Stimulated activated CD8-positive, alpha-beta memory T cell treated with anti-CD3 and anti-CD28 coated beads, Interleukin-7, amount 100 ng/mL, for 48 hours (primary cell): ENCODE results near the gene SIGLEC9.
"Not testable (repeated sequence)": the region's sequence is repeated elsewhere in the genome, so short reads cannot be mapped to it uniquely, and the experiment has no call there.

ENCODE experiments used
- DNase-seq, 2 donors: peaks; one replicate each; pipeline ENCODE4 v3.0.0-alpha.2; 2020; ENCODE audit warnings: low read depth in 1 of 2; ENCODE audit errors: extremely low read depth in 1 of 2

The SIGLEC9 gene

DNA sequence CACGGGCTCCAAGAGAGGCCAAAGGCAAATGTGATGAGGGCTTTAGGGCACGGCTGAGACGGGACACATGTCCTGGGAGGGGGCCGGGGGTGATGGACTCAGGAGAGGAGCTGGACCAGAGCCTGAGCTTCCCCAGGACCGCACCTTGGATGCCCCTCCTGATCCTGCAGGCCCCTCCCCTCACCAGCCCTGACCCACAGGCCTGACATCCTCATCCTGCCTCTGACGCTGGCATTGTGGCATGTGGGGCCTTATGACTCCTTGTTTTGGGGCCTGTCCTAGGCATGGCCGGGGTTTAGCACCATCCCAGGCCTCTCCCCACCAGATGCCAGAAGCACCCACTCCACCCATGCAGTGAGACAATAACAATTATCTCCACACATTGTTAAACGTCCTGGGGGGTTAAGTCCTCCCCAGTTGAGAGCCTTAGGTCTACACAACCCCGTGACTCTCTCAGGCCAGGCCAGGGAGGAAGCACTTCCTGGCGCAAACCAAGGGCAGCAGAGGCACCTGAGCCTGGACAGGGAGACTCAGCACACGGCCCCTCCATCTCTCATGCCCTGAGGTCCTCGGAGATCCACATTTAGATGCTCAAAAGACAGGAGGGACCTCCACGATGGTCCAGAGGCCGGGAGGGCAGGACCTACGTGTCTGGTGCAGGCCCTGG lies 18.2 kb downstream of the SIGLEC9 start:
- DNase-seq: not testable (repeated sequence)

DNA sequence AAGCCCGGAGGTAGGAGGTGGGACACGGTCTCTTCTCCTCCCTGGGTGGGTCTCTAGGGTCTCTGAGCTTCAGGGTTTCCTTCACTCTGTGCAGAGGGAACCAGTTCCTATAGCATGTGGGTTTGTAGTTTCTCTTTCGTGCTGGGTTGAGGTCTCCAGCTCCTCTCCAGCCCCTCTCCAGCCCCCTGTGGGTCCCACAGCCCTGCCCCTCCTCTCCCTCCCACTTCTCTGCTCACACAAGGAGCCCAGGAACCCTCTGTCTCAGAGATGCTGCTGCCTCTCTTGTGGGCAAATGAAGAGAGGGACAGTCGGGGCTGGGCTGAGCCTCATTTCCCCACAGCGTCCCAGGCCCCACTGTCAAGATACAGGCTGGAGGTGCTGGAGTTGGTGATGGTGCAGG lies 18.8 kb downstream of the SIGLEC9 start:
- no peak for DNase-seq

DNA sequence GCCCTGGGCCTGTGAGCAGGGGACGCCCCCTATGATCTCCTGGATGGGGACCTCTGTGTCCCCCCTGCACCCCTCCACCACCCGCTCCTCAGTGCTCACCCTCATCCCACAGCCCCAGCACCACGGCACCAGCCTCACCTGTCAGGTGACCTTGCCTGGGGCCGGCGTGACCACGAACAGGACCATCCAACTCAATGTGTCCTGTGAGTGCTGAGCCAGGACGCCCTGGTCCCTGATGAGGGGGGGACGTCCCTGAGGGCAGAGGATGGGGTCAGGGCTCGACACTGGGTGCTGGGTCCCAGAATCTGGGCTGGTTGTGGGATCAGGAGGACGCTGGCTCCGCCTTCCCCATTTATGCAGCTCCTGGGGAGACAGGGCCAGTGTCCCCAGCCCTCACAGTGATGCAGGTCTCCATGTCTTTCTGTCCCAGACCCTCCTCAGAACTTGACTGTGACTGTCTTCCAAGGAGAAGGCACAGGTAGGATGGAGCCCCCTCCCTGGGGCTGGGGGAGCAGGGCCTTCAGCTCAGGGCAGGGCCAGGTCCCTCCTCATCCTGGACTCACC lies 19.9 kb downstream of the SIGLEC9 start:
- DNase-seq: no peak

DNA sequence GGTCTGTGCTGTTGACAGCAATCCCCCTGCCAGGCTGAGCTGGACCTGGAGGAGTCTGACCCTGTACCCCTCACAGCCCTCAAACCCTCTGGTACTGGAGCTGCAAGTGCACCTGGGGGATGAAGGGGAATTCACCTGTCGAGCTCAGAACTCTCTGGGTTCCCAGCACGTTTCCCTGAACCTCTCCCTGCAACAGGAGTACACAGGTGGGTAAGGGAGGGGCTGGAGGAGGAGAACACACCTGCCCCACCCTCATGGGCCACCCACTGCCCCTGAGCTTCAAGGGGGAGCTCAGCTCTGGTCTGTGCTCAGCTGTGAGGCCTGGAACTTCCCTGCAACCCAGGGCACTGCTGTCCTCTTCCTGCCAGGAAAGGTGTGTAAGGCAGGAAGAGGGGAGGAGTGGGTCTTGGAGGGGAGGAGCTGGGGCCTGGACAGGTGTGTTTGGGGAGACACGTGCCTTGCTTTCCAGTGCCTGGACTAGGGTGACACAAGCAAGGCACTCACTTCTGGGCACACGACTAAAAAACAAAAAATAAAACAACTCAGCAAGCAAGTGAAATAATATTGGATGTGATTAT lies 21.3 kb downstream of the SIGLEC9 start:
- DNase-seq: no peak

DNA sequence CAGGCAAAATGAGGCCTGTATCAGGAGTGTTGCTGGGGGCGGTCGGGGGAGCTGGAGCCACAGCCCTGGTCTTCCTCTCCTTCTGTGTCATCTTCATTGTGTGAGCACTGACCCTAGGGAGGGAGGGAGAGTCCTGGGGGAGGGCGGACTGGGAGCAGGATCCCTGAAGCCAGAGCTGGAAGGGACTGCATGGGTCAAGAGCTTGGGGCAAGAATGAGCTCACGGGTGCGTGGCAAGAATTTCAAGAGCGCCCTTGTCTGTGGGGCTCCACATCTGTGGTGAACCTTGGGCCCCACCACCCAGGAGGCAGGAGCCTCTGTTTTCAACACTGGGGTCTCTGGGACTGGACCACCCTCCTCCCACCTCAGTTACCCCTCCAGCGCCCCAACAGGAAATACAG lies 22.0 kb downstream of the SIGLEC9 start:
- DNase-seq: no peak

DNA sequence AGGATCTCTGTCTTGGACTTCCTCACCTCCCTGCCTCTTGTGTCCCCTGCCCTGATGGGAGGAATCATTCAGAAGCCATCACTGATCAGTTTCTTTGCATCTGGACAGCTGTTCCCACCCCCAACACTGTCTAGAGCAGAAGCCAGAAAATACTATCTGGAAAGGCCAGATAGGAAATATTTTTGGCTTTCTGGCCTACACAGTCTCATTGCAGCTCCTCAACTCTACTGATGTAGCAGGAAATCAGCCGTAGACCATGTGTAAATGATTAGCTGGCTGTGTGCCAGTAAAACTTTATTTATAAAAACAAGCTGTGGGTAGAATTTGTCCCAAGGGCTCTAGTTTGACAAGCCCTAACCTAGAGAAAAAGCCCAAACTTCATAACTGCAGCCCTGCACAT lies 23.0 kb downstream of the SIGLEC9 start:
- no peak for DNase-seq

DNA sequence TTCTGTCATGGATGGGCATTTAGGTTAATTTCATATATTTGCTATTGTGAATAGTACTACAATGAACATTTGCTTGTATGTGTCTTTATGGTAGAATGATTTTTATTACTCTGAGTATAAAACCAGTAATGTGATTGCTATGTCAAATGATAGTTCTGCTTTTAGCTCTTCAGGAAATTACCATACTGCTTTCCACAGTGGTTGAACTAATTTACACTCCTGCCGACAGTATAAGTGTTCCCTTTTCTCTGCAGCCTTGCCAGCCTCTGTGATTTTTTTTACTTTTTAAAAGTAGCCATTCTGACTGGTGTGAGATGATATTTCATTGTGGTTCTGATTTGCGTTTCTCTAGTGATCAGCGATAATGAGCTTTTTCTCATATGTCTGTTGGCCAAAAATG lies 23.9 kb downstream of the SIGLEC9 start:
- DNase-seq: no peak

DNA sequence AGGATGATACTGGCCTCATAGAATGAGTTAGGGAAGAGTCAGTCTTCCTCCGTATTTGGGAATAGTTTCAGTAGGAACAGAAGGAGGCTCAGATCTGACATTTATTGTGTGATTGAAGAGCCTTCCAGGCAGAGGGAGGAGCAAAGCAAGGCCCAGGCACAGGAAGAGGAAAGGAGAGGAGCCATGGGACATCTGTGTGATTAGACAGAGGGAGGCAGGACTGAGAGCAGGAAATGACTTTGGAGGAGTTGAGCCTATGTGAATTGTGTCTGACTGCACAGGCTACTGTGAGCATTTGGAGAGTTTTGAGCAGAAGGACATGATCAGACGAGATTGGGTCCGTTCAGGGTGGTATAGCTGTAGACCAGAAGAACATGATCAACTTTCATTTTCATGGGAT lies 25.9 kb downstream of the SIGLEC9 start:
- no peak for DNase-seq

DNA sequence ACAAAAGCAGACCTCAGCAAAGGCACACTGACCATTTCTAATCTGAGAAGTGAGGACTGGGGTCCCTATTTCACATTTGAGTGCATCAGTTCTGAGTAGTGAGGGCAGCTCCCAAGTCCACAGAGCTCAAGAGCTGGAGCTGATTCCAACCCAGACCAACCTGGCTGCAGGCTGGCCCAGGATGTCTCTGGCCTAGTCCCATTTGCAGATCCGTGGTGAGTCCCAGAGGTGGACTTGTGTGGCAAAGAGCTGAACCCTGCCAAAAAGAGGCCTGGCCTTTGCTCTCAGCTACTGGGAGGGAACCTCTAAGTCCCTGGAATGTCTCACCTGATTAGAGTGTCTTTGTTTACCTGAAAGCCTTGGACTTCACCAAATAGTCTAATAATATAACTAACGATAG lies 32.0 kb downstream of the SIGLEC9 start:
- no peak for DNase-seq

DNA sequence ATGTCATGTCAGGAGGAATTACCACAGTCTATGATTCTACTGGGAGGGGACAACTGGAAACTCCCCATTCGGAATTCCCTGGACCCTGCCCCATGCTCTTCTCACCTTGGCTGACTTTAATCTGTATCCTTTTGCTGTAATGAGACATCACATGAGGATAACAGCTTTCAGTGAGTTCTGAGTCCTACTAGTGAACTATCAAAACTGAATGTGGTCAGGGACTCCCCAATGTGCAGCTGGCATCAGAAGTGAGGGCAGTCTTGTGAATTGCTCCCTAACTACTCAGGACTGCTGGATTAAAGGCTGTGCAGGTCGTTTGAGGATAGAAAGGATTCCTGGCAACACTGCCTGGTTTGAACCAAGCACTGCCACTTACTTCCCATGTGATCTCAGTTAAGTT lies 32.6 kb downstream of the SIGLEC9 start:
- DNase-seq: no peak

DNA sequence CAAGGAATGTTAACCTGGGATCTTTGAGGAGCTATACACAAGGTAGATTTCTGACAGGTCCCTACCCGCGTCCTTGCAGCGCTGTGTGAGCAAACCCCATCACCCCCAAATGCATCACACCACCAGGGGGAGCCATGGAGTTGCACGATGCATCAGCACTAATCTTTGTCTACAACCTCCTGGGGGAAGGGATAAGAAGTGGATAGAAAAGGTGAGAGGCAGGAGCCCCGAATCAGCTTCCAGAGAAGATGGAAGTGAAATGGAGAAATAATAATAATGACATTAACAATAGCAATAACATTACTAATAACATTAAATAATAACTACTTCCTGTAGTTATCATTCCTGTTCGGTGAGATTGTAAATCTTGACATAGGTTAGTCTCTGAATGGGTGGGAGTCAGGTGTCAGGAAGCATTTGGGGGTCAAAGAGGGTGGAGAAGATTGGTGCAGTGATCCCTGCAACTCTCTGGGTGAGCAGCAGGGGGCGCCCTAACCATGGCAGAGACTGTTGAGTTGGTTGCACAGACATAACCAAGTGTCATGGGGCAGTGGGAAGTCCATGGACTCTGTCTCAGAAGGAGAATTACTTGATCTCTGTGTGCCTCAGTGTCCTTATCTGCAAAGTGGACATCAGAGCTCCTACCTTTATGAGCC lies 33.9 kb downstream of the SIGLEC9 start:
- peak; percentile 26 to 70 for DNase-seq

DNA sequence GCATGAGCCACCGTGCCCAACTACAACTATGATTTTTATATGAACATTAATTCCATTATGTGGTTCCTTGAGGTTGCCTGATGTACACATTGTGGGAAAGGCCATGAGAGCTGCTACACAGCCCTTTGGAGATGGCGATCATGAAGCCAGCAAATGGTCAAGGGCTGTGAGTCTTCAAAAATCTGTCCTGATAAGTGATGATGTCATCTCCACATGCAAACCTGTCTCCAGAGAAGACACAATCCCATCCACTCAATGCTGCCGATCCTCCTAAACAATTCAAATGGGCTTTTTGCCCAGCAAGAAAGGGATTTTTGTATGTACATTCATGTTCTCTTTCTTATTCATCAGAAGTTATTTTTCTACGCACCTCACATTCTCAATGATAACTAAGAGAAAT lies 35.0 kb downstream of the SIGLEC9 start:
- no peak for DNase-seq

DNA sequence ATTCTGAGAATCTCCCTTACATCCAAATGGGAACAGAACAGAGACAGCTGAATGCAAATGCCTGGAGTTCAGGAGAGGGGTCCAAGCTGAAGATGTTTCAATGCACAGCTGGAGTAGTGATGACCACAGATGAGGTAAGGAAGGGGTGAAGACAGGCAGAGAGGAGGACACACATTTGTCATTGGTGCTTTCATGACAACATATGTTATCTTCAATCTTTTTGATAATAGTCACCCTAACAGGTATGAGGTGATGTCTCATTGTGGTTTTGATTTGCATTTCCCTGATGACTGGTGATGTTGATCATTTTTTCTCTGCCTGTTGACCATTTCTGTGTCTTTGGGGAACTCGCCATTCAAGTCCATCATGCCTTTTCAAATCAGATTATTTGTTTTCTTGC lies 36.6 kb downstream of the SIGLEC9 start:
- DNase-seq: no peak

DNA sequence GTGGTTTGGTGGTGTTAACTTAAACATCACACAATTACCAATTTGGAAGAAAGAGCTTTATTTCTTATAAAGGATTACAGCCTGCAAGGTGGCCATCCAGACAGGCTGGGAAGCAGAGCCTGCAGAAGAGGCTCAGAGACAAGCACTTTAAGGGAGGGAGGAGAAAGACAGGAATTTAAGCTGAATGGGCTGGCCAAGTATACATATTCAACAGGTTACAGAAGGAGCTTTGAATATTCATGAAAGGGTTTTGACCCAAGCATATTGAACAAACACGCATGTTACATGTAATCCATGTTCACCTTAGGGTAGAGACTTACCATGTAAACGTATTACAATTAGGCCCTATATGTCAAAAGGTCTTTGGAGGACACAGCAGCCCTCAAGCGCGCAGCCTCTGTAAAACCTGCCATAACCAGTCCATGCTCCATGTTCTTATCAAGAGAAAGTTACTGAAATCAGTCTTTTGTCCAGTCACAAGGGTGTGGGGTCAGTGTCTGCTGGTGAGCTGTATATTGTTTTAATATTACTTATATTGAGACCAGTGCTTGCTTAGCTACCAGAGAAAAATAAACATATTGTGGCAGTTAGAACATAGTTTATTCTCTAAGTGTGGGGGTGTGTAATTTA lies 37.3 kb downstream of the SIGLEC9 start:
- no peak for DNase-seq

DNA sequence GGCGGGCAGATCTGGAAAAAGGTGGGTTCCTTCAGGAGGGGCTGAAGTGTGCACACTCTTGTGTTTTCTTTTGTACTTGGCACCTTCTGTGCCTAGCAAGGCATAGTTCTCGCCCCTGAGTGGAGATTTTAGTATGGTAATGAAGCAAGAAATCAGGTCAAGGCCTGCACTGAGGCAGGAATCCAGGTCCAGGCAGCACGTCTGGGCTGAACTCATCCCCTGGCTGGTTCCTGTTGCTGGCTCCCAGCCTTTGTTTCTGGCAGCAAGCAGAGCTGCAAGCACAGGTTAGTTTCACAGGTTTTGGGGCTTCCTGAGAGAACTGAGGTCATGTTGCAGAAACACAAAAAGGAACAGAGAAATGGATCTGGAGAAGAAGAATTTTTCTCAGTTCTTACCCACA lies 38.6 kb downstream of the SIGLEC9 start:
- DNase-seq: no peak

DNA sequence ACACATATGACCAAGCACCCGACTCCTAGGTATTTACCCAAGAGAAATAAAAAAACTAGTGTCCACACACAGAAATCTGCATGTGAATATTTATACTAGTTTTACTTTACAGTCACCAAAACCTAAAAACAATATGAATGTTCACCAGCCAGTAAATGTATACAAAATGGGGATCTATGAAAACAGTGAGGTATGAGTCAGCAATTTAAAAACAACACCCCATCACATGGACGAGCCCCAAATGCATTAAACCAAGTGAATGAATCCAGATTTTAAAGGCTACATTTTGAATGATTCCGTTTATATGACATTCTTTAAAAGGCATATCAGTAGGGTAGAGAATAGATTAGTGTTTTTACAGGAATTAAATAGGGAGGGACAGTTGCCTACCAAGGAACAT lies 39.5 kb downstream of the SIGLEC9 start:
- DNase-seq: no peak

DNA sequence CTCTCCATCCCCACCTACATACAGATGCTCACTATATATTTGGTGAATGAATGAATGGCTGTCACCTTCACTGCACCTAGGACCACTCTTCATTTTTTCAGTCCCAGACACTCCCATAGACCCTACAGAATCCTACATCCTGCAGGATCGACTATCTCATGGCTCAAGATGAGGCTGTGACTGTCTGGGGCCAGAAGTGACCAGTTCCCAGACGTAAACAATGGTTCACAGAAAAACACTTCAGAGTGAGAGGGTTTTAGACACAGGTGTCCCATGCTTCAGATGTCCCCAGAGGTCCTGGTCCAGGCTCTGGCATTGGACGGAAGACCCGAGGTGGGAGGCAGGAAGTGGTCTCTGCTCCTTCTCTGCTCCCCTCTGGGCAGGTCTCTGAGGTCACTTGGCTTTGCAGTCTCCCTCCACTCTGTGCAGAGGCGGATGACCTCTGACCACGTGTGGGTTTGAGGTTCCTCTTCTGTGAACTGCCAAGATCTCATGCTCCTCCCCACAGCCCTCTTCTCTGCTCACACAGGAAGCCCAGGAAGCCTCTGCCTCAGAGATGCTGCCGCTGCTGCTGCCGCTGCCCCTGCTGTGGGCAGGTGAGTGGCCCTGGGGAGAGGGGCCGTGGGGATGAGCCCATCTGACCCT lies 42.3 kb downstream of the SIGLEC9 start:
- peak; percentile 8 to 22 for DNase-seq

DNA sequence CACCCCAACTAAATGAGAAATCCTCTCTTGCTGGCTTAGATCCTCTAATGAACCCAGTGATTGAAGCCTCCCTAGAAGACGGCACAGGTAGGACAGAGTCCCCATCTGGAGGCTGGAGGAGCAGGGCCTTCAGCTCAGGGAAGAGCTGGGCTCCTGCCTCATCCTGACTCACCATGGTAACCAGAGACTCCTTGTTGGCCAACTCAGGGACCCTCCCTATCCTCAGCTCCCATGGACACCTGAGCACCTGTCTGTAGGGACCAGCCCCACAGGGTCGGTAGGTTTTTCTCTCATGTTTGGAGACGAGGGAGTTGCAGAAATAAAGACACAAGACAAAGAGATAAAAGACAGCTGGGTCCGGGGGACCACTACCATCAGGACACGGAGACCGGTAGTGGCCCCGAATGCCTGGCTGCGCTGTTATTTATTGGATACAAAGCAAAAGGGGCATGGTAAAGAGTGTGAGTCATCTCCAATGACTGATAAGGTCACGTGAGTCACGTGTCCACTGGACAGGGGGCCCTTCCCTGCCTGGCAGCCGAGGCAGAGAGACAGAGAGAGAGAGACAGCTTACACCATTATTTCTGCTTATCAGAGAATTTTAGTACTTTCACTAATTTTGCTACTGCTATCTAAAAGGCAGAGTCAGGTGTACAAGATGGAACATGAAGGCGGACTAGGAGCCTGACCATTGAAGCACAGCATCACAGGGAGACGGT lies 44.0 kb downstream of the SIGLEC9 start:
- DNase-seq: no peak

DNA sequence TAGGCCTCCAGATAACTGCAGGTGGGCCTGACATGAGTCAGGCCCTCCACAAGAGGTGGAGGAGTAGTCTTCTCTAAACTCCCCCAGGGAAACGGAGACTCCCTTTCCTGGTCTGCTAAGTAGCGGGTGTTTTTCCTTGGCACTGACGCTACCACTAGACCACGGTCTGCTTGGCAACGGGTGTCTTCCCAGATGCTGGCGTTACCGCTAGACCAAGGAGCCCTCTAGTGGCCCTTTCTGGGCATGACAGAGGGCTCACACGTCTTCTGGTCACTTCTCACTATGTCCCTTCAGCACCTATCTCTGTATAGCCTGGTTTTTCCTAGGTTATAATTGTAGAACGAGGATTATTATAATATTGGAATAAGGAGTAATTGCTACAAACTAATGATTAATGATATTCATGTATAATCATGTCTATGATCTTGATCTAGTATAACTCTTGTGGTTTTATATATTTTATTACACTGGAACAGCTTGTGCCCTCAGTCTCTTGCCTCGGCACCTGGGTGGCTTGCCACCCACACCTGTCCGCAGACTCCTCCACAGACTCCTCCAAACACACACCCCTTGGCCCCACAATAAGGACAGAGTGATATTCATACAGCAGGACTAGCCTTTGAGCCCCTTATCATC lies 44.7 kb downstream of the SIGLEC9 start:
- DNase-seq: peak; percentile 20 to 25

DNA sequence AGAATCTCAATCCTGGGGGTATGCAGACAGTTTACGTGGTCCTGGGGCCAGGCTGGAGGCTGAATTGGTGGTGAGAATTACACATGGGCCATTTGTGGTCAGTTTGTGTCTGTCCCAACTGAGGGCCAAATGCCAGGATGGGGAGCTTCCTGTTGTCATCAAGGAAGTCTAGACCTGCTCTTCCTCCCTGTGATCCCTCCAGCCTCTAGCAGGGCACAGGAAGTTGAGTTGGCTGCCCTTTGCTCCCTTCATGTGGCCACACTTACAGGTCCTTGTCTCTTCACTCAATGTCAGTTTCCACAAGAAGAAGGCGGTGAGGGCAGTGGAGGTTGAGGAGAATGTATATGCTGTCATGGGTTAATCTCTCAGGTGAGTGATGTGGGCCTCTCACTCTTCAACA lies 47.5 kb downstream of the SIGLEC9 start:
- no peak for DNase-seq
